Activated CD4-positive, alpha-beta T cell treated with anti-CD3 and anti-CD28 coated beads, Interleukin-2, Interleukin-6, amounts not matched to agents 100 ng/mL and 50 ng/mL, durations not matched to agents 16 hours and 8 hours (primary cell): ENCODE measurements around the gene ISOC1.
A peak's percentile ranks its signal among the peaks of the same experiment; 100 is the strongest.

Experiments
- DNase-seq: peaks from one replicate; pipeline ENCODE4 v3.0.0-alpha.2; 2020

Gene ISOC1

DNA sequence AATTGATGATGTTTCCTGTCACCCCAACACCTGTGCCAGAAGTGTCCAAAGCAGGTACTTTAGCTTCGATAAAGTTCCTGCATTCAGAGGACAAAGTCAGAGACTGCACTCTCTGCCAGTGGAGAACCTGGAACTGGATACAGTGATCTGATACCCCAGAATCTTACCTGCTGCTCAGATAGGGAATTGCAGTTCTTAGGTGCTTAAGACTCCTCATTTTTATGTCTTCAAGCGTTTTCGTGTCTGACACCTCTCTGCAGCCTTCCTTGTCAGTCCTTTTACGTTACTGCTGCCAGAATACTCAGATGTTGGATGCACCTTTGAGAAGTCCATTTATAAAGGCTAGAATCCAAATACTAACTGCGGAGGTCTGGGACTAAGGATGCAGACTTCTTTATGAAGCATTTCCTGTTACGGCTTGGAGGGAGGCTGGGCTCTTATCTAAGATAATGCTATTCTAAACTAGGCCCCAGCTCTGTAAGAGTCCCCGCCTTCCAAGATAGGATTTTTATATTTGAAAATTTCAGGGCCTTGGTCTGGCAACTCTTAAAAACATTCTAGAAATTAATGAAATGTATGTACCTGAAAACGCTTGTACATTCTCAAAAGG lies 1.9 kb downstream of the ISOC1 start:
- no peak for DNase-seq

DNA sequence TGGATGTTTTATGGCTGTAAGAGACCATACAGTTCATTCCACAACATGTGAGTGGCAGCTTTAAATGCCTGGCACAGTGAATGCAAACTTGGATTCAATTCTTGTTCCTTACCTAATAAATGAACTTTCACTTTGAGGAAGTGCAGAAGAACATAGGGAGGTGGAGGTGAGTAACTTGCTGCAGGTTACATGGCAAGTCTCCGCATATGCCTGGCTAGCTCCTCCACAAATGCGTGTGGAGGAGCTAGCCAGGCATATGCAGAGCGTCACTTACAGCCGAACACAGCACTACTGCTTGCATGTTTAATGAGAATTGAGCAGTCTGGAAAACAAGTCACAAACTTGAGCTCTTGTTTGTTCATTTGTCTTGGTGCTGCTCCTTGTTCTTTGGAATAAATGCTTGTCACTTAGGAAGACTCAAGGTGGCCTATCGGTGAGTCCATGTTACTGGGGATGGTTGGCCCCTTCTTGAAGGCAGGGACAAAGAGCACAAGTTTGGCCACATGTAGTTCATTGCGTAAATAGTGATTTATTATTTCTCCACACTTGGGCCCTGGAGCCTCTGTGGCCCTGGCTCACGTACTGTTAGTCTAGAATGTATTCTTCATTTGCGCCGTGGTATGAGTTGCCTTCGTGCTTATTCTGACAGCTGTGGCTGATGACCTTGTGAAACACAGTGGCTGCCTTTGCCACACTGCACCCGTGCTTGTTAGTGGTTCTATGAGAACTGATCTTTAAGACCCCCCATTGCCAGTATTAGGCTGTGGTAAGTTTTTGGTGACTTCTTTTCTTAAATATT lies 3.1 kb downstream of the ISOC1 start:
- no peak for DNase-seq

DNA sequence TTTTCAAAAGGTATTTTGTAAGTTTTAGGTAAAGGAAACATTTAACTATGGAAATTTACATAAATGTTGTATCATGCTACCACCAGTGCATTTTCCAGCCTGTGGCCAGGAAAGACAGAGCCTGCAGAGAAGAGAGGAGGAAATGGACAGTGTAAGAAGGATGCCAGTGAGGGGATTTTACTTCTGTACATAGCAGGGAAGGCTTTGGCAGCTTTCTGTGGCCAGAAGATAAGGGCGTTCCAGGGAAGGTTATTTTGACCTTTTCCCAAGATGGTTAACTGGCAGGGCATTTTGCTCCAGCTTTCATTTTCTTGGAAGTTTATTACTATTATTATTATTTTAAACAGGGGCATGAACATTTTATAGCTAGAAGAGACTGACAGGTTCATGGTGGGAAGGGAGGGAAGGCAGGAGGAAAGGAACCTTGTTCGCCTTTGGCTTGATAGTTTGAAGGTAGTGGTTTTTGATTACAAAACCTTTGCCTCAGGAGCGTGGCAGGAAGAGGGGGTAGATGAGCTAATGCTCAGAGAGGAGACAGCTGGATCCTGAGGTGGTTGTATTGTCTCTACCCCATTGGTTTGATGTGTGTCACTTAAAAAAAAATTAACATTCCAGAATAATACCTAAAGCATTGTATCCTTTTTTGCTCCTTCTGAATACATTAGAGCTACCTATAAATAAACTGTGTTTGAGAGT lies 4.1 kb downstream of the ISOC1 start:
- DNase-seq, result no peak

DNA sequence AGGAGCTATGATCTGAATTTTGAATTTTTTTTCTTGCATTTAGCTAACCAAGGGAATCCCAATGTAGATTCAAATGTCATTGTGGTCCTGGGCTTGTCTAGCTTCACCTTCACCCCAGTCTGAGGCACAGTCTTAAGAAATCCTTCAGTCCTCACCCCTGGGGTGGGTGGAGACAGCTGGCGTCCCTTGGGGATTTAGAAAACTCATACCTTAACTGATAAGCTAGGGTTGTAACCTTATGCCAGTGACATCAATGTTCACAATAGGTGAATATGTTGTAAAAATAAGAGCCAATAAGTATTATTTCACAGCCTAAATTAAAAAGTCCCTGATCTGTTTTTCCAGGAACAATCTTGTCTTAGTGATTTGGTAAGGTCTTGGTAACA lies 4.6 kb downstream of the ISOC1 start:
- DNase-seq, result no peak

DNA sequence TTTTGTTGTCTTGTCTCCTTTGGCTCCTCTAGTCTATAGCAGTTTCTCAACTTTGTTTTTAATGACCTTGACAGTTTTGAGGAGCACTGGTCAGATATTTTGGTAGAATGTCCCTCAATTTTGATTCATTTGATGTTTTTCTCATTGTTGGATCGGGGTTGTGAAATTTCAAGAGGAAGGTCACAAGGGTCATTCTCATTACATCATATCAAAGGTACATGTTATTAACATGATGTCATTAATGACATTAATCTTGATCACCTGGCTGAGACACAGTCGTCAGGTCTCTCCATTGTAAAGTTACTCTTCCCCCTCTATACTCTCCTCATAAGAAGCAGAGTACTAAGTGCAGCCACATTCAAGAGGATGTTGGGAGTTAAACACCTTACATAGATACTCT lies 7.2 kb downstream of the ISOC1 start:
- DNase-seq, result no peak

DNA sequence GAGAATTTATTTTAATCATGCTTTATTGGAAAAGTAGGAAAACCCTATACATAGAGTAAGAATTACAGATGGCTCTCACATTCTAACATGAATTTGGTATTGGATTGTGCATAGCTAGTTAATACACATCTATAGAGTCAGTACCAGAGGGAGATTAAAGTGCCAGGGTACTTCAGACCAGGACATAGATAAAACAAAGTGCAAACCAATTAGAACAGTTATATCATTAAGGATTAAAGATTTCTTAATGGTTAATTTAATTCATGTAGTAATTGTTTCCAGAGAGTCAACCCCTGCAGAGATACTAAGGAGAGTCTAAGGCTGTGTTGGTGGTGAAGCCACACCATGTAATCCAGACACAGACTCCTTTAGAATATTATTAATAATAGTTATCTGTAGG lies 8.8 kb downstream of the ISOC1 start:
- DNase-seq, result no peak

DNA sequence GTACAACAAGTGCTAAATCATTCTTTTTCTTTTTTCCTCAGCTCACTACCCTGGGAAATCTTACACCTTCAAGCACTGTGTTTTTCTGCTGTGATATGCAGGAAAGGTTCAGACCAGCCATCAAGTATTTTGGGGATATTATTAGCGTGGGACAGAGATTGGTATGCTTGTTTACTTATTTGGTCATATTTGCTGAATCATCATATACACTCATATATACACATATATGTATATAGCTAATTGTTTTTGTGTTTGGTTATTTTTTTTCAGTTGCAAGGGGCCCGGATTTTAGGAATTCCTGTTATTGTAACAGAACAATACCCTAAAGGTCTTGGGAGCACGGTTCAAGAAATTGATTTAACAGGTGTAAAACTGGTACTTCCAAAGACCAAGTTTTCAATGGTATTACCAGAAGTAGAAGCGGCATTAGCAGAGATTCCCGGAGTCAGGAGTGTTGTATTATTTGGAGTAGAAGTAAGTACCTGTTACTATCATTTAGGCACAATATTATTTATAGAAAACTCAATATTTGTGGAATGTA lies 10.4 kb downstream of the ISOC1 start:
- no peak for DNase-seq

DNA sequence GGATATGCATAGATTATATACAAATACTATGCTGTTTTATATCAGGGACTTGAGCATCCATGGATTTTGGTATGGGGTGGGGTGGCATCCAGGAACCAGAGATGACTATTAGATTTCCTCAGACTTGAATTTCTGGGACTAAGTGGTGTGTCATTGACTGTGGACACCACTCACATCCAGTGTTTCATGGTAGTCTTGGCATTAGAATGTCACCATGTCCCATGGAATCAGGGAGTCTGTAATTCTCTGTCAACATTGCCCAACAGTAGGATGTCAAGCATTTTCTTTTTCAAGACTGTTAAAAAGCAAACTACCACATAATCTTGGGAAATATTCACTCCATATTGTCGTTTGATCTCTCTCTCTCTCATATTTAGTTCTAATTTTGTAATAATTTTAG lies 13.1 kb downstream of the ISOC1 start:
- DNase-seq, result no peak

DNA sequence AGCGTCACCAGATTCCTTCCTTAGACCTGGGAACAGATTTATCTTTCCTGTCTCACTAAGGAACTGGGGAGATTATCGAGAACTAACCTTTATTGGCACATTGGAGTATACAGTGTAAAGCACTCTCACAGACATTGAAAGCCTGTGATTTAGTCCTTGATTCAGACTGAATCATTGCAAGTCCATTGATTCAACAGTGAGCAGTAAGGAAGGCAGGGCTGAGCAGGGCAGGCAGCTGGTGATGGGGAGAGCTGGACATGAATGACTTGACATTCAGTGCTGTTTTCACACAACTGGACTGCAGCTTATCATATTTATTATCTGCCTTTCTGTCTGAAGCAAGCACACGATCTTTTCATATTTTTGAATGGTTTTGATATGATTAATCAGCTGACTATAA lies 16.2 kb downstream of the ISOC1 start:
- no peak for DNase-seq

DNA sequence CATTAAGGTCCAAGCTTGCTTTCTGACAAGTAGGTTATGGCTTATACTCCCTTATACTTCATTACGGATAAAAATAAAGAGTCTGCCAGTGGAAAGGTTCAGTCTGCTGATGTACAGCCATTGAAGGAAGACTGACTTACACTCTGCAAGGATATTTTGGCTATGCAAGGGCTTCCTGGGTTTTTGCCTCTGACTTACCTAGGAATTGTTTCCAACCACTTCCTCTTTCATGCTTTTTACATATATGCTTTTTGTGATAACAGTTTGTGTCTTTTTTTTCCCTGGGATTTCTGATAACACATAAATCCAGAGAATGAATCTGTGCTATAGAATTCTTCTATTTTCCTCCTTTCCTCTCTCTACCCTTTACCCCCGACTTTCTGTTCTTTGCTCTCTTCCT lies 16.8 kb downstream of the ISOC1 start:
- DNase-seq, result no peak

DNA sequence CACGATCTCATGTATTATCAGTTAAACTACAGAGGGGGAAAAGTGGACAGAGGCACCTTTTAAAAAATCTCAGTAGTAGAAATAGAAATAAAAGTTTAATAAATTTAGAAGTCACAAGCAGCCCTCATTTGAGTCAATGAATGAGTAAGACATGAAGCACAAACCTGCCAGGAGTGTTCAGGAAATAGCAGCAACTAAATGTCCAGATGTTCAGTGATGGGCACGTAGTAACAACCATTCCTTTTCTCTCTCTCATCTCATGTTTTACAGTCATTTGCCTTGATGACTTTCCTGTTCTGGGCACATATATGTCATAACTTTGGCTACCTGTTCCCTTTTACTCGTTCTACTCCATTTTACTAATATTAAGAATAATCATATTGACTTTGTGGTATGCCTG lies 17.7 kb downstream of the ISOC1 start:
- DNase-seq, result no peak

DNA sequence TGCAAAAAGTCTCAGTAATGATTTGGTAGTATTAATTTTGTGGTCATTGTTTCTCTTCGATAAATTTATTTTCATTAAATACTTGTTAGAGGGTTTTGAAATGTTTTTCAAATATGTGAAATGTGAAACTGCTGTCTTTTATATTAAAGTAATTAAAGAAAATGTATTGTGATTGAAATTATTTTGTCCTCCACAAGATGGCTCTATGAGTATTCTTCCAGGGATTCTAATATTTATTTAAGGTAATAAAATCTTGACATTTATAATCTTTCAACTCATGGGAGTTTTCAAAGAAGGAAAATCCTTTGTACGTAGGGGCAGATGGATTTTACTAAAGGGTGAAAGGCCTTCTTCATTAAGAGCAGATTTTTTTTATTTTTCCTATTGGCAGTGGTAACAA lies 19.3 kb downstream of the ISOC1 start:
- no peak for DNase-seq

DNA sequence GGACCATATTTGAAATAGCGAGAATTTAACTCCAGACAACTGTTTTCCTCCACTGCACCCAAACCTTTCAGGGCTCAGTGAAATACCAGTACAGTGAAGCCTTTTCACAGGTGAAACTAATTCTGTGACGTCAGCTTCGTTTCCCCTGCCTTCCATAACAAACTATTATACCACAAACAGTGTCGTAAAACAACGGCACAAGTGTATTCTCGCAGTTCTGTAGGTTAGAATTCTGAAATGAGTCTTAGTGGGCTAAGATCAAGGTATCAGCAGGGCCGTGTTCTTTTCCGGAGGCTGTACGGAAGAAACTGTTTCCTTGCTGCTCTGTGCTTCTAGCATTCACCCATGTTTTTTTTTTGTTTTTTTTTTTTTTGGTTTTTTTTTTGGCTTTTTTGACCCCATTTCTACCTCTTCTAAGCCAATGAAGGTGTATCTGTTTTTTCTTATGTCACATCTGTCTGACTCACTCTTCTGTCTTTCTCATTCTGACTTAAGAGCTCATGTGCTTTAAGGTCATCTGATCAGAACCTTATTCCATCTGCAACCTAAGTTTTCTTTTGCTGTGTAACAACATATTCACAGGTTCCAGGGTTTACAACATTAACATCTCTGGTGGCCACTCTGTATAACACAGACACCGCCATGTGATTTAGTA lies 20.1 kb downstream of the ISOC1 start:
- DNase-seq, result no peak

DNA sequence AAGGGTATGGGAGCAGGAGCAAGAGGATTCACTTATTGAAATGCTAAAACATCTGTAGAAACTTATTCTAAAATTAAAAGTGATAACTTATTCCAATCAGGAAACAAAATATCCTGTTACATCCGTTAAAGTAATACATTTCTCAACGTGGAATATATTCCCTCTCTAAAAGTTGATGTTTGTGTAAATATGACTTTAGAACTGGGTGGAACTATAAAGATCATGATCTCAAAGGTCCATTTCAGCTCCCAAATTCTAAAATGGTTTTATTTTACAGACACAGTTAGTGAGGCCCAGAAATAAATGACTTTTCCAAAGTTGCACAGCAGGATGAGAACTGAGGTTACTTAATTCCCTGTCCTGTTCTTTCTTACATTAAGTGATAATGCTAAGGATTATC lies 21.1 kb downstream of the ISOC1 start:
- no peak for DNase-seq

DNA sequence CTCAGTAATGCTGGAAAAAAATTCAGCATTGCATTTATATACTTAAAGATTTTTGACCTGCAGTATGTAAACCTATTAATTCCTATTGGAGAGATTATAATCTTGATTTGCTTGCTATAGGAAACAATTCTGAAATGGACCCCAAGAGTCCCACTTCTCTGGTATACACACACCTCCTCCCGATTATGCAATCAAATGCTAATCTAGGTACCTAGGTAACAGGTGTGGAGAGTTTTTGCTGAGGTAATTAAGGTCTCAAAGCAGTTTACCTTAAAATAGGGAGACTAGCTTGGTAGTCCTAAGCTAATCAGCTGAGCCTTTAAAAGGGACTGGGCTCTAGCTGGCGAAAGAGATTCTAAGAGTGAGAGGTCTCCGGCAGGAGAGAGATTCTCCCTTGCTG lies 22.2 kb downstream of the ISOC1 start:
- DNase-seq, result no peak

DNA sequence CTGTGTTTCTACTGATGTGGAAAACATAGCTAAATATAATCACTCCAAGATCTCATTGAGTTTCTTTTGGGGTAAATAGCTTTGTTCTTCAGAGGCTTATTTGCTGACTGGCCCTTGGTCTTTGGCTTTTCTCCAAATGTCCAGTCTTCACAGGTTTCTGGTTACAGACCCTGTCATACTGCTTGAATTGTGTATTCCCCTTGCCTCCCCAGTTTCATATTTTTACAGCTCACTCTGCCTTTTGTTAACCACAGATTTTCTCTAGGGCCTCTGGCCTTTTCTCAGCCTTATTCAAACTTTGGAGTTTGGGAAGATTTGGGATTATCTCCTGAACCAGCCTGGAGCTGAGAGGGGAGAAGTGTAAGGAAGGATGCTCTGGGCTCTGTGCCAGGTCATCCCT lies 23.9 kb downstream of the ISOC1 start:
- DNase-seq, result no peak

DNA sequence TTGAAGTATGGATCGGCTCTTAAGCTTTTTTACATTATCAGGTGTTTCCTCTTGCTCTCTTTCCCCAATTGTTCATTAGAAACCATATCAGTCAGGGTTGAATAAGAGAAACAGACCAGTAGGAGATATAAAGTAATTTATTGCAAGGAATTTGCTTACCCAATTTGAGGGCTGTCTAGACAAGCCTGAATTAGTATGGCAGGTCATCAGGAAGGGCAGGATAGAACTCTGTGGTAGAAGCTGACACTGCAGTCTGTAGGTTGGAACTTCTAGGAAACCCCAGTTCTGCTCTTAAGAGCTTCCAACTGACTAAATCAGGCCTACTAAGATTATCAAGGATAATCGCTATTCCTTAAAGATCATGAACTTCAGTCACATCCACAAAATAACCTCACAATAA lies 24.3 kb downstream of the ISOC1 start:
- no peak for DNase-seq

DNA sequence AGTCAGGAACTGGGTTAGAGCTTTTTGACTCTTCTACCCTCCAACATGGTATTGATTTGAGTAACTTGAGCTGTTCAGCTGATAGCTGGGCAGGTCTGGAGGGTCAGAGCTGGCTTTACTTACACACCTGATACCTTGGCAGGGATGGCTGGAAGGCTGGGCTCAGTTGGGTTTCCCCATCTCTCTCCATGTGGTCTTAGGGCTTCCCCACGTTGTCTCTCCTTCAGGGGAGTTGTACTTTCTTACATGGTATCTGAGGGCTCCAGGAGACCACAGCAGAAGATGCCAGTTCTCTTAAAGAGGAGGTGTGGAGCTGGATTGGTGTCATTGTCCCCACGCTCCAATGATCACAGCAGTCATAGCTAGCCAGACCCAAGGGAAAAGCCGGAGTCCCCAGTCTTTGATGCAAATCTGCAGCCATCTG lies 25.6 kb downstream of the ISOC1 start:
- no peak for DNase-seq

DNA sequence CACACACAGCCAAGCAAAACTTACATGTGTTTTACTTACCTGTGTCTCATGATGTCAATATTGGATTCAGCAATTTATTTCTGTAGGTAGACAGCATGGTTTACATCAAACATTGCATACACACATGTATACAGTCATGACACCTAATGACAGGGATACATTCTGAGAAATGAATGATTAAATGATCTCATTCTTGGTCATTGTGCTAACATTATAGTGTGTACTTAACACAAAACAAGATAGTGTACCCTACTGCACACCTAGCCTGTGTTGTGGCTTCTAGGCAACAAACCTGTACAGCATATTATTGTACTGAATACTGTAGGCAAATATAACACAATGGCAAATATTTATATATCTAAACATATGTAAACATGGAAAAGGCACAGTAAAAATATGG lies 28.0 kb downstream of the ISOC1 start:
- no peak for DNase-seq

DNA sequence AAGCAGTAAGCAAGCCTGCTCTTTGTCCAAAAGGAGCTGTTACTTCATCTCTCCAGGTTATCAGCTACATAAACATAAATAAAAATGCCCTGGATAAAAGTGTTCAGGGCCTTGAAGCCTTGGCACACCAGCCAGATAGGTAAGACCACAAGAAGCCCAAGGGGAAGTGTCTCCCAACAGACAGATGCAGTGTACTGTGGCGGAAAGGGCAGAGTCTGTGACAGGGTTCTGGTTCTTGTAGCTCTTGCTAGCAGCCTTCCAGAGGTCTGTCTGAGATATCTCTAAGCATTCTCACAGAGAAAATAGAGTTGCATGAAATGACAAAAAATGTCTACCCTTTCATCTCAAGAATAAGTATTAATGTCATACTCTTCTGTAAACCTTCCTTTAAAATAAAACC lies 30.1 kb downstream of the ISOC1 start:
- DNase-seq, result no peak

DNA sequence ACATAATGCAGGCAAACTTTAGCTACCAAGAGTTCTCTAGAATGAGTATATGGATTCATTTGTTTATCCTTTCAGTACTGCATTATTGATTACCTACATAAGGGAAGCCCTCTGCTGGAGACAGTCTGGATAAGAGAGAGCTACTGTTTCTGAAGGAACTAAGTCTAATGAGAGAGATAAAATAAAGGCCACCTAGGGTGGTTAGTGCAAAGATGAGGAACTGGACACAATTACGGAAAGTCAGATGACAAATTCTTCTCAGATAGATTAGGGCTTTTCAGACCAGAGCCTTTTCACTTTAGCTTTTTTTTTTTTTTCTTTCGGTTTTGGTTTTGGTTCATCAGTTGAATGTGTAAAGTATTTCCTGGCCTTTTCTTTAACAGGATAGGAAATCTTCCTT lies 31.3 kb downstream of the ISOC1 start:
- peak; percentile 17 for DNase-seq

DNA sequence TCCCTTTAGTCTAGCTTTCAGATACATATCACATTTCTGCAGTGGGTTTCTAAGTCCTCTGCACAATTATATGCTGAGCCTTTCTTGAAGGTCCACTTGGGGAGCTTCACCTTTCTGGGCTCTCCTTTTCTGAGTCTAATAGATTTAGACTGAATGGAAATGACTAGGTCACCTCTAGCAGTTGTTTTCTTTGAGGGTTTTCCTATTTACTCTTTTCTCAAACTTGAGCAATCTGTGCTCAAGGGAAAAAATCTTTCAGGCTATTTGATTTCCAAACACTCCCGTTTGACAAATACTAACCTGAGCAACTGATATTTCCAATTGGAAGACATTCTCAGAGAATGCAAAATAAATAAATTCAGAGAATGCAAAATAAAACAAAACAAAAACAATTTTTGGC lies 39.0 kb downstream of the ISOC1 start:
- no peak for DNase-seq

DNA sequence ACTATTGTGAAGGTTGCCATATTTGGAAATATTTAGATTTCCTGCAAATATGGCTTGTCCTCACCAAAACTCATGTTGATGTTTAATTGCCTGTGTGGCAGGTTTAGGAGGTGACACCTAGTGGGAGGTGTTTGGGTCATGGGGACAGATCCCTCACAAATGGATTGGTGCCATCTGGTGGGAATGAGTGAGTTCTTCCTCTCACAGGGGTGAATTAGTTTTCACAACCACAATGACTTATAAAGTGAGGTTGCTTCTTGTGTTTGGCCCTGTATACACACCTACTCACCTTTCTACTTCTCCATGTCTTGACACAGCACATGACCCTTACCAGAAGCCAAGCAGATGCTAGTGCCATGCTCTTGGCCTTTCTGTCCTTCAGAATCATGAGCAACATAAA lies 41.1 kb downstream of the ISOC1 start:
- DNase-seq, result no peak

DNA sequence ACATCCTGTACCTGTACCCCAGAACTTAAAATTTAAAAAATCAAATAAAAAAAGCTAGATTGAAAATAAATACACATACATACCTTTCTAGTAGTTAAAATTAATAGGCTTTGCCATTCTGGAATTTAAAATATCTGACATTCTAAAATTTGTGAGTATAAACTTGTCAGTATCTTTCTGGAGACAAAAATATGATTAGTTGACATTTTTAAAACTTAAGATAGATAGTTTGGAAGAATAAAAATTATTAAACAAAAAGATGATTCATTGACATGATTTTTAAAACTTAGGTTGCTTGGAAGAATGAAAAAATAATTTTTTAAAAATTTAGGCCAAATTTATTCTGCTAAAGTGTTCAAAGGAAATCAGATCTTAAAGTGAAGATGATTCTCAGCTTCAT lies 43.1 kb downstream of the ISOC1 start:
- no peak for DNase-seq
